Measurements from ENCODE around the gene FAM111A. TPM values are rescaled to one million over a fixed set of nuclear protein-coding genes. Genes with fewer than 3 reads are reported as not detected.

The FAM111A gene
- total and polyA plus RNA-seq, 9 of the 15 experiments (the other 6 are each of a cell fraction or from before 2014, with no cell fraction given): 14.8 to 30.6 (median 20.1) TPM

DNA sequence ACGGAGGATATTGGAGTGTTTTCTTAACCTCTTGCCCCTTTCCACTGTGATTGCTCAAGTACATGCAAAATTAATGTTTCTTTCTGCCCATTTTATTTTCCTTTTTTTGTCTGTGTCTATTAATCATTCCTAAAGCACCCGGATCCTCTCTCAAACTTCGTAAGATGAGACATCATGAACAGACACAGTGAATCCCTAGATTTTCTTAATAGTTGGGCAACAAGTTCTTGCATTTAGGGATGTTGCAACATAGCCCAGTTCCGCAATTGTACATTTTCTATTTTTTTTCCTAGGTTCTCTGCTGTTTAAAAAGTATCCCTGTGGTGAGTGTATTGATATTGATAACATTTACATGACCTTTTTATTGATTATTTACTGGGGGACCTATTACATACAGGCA lies 2.9 kb downstream of the FAM111A start:
- DNase-seq (ENCODE audit: extremely low read depth in 1 of 4, low spot score in 3 of 4): no peak
- ChIA-PET POLR2A (no interaction called here), CTCF (ENCODE audit: low intra/inter-chr PET ratio) (no interaction called here)
- Histone ChIP-seq H3K79me2 (ENCODE audit: control insufficient read depth, insufficient read depth, low read length) (peaks cover 7% of the 10 kb centered on the region; the same call in 1 of the 3 replicates), H3K9ac (ENCODE audit: insufficient read depth in 1 of 2, low read depth in 2 of 2, low read length in 2 of 2) (peak overlapping the region in 1 of 2 experiments; percentile 64; a peak in 2 of 4 replicates), H3K4me2 (ENCODE audit: insufficient read depth, low read length) (peak overlapping the region; percentile 85), H3K27me3 (ENCODE audit: control insufficient read depth in 2 of 2, insufficient read depth in 2 of 2, low read length in 2 of 2) (no peaks in the 10 kb centered on the region), H3K4me1 (replicated peaks in 1 of 2; ENCODE audit: control insufficient read depth in 2 of 2, insufficient read depth in 2 of 2, low read length in 2 of 2) (peaks cover 14 to 19% of the 10 kb centered on the region in 2 experiments), H3K9me1 (ENCODE audit: control insufficient read depth, insufficient read depth, low read length) (no peaks in the 10 kb centered on the region), H2AFZ (ENCODE audit: low read depth, low read length) (peak overlapping the region; percentile 96; the same call in 1 of the 2 replicates), H3K36me3 (ENCODE audit: control insufficient read depth, insufficient read depth, low read length) (peaks cover 19% of the 10 kb centered on the region; the same call in 1 of the 3 replicates), H3K27ac (ENCODE audit: extremely low read depth, low read depth, low read length) (no peak overlapping the region; the same call in 1 of the 3 replicates), H3K9me3 (replicated peaks; ENCODE audit: control insufficient read depth, insufficient read depth, low read depth, low read length) (no peaks in the 10 kb centered on the region), H3K4me3 (peak overlapping the region; percentile 48), H4K20me1 (replicated peaks; ENCODE audit: control insufficient read depth, insufficient read depth, low read length) (no peaks in the 10 kb centered on the region)
- ATAC-seq: no peak
- in situ Hi-C loops (cut with MboI) (loop anchor here (25.0 kb wide), 1 partner anchor 508 kb away; no protein-coding TSS in a partner anchor), intact Hi-C loops (cut with micrococcal nuclease) (loop anchor here (10.0 kb wide), 2 partner anchors 371 to 571 kb away; partner anchors contain the start of genes LPXN and ZFP91)
- BruUV-seq (replicated peaks): TSS peak; percentile 35
- TF ChIP-seq CEBPG (CRISPR knock-in tag; IDR thresholded peaks at IDR 0.05): no peak
- TF ChIP-seq CEBPG (tag; conservative IDR thresholded peaks at IDR 0.05 in 1 of 2, IDR thresholded peaks at IDR 0.05 in 1 of 2): peak; percentile 82 to 88
- TF ChIP-seq, protein P1, sequence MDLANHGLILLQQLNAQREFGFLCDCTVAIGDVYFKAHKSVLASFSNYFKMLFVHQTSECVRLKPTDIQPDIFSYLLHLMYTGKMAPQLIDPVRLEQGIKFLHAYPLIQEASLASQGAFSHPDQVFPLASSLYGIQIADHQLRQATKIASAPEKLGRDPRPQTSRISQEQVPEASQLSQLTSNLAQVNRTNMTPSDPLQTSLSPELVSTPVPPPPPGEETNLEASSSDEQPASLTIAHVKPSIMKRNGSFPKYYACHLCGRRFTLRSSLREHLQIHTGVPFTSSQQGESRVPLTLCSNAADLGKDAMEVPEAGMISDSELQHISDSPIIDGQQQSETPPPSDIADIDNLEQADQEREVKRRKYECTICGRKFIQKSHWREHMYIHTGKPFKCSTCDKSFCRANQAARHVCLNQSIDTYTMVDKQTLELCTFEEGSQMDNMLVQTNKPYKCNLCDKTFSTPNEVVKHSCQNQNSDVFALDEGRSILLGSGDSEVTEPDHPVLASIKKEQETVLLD (IDR thresholded peaks at IDR 0.05): no peak
- TF ChIP-seq CEBPB (tag; IDR thresholded peaks at IDR 0.05): peak; percentile 95
- 43% methylated on average over 4 of the region's 4 CpGs for WGBS (ENCODE audit: insufficient coverage, low coverage, missing lambda C conversion rate)
- no peak for FAIRE-seq
